T-helper 22 cell (primary cell): ENCODE data around the gene LIN37.

ENCODE experiments used
- DNase-seq: peaks from one replicate; pipeline ENCODE4 v3.0.0-alpha.2; 2020; ENCODE audit warnings: low read depth

The LIN37 gene

DNA sequence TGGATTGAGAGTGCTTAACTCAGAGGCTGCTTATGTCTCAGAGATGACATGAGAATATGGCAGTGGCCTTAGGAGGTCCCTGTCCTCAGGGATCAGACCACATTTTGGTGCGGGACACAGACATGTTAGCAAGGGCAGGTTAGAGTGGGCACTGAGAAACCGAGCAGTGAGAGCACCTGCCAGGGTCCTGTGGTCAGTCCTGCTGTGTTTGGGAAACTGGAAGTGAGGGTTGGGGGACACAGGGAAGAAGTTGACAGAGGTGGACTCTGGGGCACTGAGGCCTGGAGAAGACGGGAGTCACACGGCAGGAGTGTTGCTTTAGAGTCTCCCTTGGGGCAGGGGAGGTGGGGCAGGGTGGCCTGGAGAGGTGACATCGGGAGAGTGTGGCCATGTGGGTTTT, 13.5 kb upstream of the LIN37 start:
- DNase-seq, result no peak

DNA sequence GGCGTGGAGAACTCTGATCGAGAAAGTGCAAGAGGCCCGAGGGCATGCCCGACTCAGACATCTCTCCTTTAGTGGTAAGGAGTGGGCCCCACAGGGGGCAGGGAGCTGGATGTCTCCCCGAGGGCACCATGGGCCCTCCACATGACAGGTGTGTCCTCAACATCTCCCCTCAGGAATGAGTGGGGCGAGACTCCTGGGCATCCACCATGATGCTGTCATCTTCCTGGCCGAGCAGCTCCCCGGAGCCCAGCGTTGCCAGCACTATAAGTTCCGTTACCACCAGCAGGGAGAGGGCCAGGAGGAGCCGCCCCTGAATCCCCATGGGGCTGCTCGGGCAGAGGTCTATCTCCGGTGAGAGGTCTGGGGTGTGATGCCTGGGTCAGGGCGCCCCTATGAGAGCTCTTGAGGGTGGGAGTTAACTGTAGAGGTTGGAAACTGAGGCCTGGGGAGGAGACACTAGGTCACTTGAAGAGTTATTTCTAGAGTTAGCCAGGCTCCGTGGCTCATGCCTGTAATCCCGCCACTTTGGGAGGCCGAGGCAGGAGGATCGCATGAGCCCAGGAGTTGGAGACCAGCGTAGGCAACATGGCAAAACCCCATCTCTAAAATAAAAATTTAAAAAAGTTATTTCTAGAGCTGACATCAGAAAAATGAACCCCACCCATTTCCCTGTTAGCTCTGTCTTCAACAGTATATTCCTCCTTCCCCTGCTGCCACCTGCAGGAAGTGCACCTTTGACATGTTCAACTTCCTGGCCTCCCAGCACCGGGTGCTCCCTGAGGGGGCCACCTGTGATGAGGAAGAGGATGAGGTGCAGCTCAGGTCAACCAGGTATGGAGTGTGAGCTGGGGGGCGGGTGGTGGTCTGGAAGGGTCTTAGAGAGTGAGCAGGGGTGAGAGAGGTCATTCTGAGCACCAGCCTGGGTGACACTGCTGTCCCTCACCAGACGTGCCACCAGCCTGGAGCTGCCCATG, 11.2 kb upstream of the LIN37 start:
- DNase-seq, result no peak

DNA sequence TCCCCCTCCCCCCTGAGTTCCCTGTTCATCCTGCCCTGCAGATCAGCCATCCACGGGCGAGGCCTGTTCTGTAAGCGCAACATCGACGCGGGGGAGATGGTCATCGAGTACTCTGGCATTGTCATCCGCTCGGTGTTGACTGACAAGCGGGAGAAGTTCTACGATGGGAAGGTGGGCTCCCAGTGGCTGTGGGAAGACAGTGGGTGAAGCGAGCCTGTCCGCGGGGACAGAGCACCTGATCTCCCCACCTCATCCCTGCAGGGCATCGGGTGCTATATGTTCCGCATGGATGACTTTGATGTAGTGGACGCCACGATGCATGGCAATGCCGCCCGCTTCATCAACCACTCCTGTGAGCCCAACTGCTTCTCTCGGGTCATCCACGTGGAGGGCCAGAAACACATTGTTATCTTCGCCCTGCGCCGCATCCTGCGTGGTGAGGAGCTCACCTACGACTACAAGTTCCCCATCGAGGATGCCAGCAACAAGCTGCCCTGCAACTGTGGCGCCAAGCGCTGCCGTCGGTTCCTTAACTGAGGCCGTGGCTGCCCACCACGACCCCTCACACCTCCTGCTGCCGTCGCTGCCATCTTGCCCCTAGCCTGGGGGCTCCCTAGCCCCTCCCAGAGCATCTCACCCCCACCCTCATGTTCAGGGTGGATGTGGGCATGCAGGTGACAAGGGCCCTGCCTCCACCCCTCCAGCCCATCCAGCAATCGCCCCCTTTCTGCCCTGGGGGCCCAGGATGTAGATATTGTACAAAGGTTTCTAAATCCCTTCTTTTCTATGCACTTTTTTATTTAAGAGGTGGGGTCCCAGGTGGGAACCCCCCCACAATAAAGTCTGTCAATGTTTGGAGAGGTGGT, 10.1 kb upstream of the LIN37 start:
- DNase-seq, result no peak

DNA sequence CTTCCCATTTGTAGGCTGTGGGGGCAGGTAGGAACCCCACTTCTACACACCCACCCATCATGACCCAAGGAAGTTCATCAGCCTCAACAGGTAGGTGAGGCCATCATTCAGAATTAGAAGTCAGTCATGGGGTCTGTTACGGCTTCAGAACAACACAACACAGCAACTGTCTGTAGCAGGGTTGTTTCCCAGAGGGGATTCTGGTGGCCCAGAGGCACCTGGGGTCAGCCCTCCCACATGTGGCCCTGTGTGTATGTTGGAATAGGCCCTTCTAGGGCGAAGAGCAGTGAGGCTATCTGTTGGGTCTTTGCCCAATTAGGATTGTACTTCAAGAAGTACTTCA, 9.5 kb upstream of the LIN37 start:
- no peak for DNase-seq

DNA sequence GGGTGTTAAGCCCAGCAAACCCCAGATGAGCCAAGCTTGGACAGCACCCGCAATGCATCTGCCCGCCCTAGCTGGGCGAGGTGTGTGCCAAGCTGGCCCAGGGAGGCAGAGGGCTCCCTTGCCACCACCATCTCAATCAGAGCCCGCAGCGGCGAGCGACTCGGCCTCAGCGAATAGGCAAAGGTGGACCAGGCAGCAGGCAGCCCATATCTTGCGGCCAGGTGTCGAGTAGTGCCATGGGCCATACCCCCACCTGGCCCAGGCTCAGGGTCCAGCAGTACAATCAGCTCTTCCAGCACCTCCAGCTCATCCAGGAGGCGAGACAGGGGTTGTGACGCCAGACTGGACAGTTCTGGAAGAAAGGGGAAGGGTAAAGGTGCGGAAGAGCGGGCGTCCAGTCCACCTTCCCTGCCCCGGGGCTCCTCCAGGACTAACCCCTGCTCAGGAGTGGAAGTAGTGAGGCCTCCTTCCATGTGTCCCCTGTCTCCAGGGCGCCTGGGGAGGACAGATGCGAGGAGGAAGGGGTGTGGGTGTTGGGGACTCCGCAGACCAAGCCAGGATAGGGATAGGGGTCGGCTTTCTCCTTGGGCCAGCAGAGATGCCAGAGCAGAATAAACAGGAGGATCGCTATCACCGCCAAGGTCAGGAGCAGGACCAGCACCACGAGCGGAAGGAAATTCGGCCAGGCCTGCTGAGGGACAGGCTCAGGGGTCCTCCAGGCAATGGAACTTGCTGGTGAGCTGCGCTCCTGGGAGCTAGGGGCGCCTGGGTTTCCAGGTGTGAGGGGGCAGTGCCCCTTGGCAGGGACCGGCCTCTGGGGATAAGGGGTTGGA, 8.9 kb upstream of the LIN37 start:
- no peak for DNase-seq

DNA sequence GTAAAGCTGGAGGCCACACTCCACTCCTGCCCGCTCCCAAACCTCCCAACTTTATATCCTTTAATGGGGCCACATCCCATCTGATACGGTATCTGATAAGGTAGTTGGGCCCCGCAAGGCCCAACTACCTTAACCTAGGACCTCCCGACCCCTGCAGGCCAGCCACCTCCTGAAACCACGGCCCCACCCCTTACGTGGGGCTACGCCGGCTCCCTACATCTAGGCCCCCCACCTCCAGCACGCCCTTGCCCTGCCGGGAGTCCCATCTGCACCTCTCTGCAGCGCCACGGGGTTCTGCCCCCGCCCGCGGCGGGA, 8.3 kb upstream of the LIN37 start:
- DNase-seq, result no peak

DNA sequence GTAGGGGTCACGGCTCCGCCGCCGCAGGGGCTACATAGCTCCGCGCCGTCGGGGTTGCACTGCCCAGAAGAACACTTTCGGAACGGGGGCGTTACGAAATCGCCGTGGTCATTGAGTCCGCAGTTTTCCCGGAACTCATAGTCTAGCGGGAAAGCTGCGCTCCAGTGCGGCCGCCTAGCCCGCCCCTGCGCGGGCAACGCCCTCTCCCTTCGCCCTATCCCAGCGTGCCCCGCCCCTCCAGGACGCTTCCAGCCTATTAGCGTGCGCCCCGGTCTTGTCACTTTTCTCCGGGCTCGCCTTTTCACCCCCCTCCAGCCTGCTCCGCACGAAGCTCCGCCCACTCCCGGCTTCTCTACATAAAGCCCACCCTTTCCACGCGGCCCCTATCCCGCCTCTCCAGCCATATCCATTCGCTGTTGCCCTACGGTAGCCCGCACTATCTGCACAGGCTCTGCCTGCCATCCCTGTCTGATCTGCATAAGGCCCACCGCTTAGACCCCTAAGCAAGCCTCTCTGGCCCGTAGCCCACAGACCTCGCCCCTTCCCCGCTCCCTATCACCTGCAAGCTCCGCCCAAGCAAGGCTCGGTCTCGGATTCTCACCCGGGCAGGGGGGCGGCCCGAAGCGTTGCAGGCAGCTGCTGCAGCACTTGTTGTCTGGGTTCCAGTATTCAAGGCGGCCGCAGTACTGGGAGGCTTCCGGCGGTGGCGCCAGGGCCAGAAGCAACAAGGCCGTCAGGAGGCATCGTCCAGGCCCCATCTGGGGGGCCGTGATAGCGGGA, 7.8 kb upstream of the LIN37 start:
- peak; percentile 93 for DNase-seq

DNA sequence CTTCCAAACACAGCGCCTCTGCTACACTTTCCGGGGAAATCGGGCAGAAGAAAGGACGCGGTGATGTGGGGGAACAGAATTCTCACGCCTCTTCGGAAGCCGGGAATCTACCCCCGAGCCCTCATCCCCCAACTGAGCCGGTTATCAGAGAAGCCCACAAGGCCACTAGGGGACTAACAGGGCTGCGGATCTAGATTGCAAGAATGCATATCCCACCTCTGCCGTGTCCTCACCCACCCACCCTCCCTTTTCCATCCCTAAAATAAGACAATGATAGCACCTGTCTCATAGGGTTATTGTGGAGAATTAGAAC, 7.2 kb upstream of the LIN37 start:
- DNase-seq, result no peak

DNA sequence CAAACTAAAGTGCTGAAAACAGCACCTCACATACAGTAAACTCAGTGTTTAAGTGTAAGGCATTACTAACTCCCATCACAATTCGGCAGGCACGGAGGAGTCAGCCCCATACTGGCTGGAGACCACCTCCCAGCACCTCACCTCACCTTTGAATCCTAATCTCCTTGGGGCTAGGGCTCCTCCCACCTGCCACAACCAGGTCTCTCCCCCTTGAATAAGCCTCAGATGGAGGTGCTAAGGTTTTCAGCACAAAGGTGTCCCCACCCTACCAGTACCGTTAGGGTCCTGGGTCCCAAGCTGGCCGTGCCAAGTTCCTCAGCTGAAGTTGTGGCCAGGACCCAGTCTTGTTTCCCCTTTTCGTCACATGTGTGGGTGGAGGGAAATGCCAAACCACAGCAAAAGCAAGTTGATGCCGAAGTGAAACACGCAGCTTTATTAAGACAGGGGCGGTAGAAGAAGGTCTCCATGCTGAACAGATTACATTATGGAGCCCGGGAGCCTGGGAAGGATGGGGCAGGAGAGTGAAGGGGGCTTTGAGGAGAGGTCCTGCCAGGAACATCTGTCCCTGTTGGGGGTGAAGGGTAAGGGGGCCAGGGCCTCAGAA, 6.2 kb upstream of the LIN37 start, which contains the start of gene IGFLR1:
Gene IGFLR1, minus strand, starts transcription at position 332 of the 604 bp plus-strand sequence. CDS start 1,272 bp downstream, outside the sequence.
- DNase-seq, result peak; percentile 46

DNA sequence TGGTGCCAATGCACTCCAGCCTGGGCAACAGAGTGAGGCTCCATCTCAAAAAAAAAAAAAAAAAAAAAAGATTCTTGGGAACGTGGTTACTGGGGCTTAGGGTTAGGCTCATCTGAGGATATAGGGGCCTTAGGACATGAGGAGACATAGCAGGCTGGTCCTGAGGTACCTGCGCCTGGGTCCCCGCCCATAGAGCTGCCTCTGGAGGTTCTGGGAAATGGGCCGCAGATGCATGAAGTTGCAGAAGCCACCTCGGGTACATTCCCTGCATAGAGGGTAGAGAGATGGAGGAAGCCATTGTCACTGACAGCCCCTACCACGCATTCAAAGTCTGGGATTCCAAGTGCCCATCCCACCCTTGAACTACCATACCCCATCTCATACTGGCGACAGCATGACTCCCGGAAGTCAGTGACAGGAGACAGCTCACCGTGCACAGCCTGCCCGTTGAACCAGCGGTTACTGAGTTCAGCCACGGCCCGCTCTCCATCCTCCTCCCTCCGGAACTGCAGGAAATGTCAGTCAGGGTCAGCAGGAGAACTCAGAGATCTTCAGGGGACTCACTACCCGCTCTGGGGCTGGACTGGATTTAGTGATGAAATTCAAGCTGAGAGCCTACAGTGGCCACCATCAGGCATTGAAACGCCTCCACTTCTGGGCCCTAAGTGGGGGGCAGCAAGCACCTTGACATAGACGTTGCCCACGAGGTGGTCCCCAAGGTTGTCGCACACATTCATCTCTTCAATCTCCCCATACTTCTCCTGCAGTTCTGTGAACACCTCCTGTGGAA, 4.5 kb upstream of the LIN37 start:
- no peak for DNase-seq

DNA sequence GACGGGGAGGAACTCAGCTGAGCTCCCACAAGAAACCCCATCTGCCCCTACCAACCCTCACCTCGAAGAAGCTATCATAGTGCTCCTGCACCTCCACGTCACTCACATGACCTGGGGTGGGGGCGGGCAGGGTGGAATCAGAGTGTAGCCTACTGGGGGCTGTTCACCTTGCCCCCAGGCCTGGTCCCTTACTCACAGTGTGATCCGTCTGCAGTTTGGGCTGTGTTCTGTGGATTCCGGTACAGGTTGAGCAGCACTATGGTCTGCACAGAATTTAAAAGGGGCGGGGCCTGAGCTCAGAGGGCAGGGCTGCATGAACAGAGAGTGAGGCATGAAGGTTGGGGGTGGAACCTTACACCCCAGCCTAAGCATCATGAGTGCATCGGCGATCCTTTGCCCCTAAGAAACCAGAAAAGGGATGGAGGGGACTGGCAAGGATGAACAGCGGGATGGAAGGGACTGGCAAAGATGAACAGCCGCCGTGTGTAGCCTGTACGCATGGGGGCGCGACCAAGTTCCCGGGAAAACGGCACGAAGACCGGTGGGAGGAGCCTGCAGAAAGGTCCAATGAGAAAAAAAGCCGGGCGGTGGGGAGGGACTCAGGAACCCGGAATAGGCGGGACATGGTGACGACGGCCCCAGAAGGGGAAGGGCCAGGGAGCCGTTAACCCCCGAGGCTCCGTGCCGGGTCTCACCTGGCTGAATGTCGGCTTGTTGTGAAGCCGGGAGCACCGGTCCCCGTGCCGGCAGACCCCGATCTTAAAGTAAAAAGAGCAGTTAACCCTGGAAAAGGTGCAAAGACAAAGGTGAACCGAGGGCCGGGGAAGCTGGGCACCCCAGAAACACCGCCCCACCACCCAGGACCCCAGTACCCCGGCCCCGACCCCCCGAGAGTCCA, 3.7 kb upstream of the LIN37 start:
- DNase-seq, result peak; percentile 90

DNA sequence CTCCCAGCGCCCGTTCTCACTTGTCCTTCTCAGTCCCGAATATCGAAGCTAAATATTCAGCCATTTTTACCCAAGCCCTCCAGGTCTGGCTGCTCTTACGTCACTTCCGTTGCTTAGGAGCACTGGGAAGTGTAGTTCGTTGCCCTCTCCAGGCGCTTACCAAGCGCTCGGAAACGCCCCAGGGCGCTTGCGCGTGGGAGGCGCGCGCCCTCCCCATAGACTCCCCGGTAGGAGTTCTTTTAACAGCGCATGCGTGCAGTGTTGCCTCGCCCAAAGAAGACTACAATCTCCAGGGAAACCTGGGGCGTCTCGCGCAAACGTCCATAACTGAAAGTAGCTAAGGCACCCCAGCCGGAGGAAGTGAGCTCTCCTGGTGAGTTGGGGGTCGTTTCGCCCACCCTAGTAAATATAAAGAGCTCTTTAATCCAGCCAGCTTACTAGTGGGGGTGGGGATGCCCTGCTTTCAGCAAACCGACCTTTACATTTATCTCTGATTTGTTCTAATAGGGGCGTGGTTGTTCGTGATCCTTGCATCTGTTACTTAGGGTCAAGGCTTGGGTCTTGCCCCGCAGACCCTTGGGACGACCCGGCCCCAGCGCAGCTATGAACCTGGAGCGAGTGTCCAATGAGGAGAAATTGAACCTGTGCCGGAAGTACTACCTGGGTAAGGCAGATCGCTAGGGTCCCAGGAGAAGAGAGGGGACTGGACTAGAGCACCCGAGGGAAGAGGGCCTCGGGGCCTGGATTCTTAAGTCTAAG, 2.9 kb upstream of the LIN37 start, which contains the start of the genes PSENEN and U2AF1L4:
Gene PSENEN, plus strand, starts transcription at position 324 of the 759 bp plus-strand sequence. Its CDS starts 280 bp downstream, at position 604.
Gene U2AF1L4, minus strand, starts transcription at position 91 of the 759 bp plus-strand sequence. Its CDS starts 27 bp downstream, at position 64.
- peak; percentile 98 for DNase-seq

DNA sequence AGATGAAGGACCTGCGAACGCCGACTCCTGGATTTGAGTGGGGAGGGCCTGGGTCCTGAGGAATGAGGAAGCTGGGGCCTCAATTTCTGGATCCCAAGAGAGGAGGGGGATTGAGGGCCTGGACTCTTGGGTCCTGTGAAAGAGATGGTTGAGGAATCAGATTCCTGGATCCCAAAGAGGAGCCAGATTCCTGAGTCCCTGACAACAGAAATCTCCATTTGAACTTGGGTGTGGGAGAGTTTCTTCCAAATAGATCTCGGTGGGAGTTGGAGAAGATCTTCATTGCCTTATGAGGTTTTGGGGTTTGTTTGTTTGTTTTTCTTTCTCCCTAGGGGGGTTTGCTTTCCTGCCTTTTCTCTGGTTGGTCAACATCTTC, 2.3 kb upstream of the LIN37 start:
- no peak for DNase-seq

DNA sequence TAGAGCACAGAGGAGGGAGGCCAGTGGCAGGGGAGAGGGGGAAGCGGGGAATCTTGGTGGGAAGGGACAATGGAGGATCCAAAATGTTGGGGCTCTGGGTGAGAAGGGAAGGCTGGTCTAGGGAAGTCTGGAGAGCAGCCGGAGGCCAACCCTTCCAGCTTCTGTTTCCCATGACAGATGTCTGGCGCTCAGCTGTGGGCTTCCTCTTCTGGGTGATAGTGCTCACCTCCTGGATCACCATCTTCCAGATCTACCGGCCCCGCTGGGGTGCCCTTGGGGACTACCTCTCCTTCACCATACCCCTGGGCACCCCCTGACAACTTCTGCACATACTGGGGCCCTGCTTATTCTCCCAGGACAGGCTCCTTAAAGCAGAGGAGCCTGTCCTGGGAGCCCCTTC, 1.8 kb upstream of the LIN37 start:
- DNase-seq, result no peak

DNA sequence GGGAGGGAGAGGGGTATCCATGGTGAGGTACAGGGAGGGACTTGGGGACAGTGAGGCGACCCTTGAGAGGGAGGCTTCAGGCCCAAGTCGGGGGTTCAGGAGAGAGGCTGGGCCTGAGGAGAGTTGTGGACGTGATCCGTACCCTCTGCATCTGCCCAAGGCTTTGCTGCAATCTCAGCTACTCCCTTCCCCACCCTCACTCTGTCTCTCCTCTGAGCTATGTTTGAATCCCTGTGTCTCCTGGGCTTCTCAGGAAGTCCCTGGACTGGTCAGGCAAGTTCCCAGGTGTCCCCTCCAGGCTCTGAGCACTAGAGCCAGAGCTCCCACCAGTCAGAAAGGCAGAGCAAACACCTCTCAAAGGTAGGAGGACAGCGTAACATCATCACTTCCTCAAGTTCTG, 1.8 kb downstream of the LIN37 start:
- no peak for DNase-seq

DNA sequence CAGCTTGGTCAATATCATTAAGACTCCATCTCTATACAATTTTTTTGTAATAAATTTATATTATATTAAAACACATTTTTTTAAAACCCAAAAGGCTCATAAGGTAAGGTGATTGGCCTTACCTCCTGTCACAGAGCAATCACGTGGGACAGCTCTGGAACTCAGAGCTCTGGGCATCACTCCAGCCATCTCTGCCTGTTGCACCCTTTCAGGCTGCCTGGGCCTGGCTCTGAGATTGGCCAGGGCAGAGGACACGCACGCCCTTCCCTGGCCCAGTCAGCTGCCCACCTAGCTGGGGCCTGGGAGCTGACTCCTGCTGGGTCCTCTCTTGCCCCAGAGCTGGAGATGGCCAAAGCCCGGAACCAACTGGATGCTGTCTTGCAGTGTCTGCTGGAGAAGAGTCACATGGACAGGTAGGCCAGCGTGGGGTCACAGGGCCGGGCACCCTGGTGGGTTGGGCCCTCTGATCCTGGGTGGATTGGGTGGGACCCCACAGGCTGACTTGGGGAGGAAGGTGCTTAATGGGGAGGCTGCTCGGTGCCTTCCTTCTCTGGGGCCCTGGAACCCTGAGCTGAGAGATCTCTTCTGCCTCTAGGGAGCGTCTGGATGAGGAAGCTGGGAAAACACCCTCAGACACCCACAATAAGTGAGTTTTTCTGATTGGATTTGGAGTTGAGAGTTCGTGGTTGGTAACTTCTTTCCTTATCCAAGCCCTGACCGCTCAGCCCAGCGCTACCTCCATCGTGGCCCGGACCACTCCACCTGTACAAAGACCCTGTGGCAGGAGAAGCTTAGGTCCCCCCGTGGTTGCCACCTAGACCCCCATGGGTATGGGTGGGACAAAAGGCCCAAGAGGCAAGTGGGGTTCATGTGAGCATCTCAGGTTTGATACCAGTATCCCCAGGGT, 3.7 kb downstream of the LIN37 start:
- DNase-seq, result no peak

DNA sequence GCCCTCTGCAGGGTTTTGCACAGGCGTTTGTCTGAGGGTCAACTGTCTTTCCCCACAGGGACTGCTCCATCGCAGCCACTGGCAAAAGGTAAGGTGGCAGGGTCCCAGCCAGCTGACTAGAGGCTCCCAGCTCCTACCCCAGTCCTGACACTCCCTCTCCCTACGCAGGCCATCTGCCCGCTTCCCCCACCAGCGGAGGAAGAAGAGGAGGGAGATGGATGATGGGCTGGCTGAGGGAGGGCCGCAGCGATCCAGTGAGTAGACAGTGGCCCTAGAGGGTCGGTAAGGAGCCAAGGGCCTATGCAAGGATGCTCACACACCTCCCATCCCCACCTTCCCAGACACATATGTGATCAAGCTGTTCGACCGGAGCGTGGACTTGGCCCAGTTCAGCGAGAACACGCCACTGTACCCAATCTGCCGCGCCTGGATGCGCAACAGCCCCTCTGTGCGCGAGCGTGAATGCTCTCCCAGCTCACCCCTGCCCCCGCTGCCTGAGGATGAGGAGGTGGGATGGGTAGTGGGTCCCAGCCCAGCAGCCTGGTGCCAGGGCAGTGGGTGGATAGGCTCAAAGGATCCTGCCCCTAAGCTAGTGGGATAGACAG, 4.5 kb downstream of the LIN37 start:
- DNase-seq, result no peak
